G401.6 (cell line): ENCODE results near the gene LUC7L3.

ENCODE experiments used
- FAIRE-seq: peaks from 2 replicates; lab custom pipeline; 2012; peaks lifted over from hg19 to GRCh38; lab: Jason Lieb, UNC

The LUC7L3 gene

GRCh38 chr17:50685691-50686493, 33.5 kb upstream of the LUC7L3 start:
- FAIRE-seq = no peak

GRCh38 chr17:50686494-50687199, 32.8 kb upstream of the LUC7L3 start:
- no peak for FAIRE-seq

- FAIRE-seq = no peak
Observed at GRCh38 chr17:50687200-50688066, 32.0 kb upstream of the LUC7L3 start.

- no peak for FAIRE-seq
Observed at GRCh38 chr17:50688245-50688644, 31.2 kb upstream of the LUC7L3 start.

- FAIRE-seq = no peak
Observed at GRCh38 chr17:50689251-50689650, 30.2 kb upstream of the LUC7L3 start.

- no peak for FAIRE-seq
Observed at GRCh38 chr17:50689956-50690886, 29.2 kb upstream of the LUC7L3 start.

DNA sequence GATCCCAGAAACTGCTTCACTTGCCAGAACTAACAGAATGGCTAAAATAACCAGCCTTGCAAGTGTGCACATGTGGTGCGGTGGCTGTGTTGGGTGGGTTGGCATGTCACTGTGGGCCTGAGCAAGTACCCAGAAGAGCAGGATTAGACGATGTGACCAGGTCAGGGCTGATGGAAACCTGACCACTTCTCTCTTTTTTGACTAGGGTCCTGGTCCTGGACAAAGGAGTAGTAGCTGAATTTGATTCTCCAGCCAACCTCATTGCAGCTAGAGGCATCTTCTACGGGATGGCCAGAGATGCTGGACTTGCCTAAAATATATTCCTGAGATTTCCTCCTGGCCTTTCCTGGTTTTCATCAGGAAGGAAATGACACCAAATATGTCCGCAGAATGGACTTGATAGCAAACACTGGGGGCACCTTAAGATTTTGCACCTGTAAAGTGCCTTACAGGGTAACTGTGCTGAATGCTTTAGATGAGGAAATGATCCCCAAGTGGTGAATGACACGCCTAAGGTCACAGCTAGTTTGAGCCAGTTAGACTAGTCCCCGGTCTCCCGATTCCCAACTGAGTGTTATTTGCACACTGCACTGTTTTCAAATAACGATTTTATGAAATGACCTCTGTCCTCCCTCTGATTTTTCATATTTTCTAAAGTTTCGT, 28.4 kb upstream of the LUC7L3 start:
- FAIRE-seq = no peak

GRCh38 chr17:50691550-50692447, 27.6 kb upstream of the LUC7L3 start:
- FAIRE-seq = no peak

DNA sequence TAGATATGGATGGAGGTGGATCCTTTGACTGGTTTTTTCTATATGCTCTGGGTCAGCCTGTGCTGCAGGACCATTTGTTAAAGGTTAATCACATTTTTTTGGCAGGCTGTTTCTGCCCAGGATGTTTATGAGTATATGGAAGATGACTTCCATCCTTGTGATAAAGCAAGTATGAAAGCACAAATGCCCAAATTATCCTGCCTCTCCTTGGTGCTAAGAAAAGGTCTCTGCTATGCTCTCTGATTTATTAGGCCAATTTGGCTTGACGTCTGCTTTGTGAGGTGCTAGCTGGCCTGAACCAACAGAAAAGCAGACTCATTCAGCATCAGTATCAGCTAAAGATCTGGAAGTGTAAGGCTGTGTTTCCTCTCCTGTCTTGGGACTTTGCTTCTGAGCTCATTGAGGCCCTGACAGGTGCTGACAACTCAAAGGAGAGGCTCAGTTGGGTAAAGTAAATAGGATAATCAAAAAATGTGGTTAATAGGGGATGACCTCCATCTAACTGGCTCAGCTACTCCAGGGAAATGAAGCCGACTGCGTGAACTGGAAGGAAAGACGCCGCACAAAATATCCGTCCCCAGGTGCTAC, 26.9 kb upstream of the LUC7L3 start:
- FAIRE-seq = no peak

GRCh38 chr17:50693036-50693682, 26.2 kb upstream of the LUC7L3 start:
- FAIRE-seq = no peak

DNA sequence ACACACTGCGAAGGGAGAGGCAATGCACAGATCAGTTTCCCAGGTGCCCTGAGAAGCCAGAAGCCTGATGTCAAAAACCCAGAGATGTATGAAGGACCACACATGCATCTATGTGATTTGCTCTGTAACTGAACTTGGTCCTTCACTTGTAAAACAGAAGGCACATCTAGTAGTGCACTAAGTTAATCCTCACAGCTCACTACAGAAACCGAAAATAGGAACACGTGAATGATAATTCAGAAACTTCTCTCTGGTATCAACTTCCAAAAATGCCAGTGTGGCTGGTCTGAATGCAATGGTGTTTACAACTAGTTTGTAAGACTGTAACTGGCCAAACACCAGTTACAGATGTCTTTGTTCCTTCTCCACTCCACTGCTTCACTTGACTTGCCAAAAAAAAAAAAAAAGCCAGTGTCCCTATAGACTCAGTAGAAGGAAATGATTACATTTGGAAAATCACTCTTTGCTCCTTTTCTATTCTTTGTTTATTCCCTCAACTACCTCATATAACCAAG, 23.0 kb upstream of the LUC7L3 start:
- FAIRE-seq = no peak

GRCh38 chr17:50697062-50697461, 22.3 kb upstream of the LUC7L3 start:
- FAIRE-seq = no peak

DNA sequence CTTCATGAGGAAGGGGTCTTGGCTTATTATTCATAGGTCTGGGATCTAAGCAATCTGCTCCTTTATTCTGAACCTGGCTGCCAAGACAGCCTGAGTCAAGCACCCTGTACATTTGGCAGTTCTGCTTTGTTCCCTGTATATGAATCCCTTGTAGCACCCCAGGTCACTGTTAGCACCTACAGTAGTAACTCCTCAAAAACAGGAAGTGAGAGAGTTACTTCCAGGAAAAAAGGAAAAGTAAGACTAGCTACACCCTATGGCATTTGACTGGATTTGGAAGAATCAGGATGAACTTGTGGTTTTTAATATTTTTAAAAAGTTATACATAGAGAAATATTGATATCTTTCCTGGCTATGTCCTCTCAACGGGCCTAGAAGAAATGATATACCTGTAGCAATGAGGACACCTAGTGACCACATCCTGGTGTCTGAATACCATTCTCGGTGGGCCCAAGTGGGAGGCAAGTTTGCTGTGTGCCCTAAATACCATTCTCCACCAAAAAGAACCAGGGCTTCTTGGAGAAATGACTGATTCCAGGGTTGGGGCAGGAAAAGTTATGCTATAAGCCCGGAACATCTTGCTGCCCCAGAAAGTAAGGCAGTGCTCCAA, 21.6 kb upstream of the LUC7L3 start:
- FAIRE-seq = no peak

DNA sequence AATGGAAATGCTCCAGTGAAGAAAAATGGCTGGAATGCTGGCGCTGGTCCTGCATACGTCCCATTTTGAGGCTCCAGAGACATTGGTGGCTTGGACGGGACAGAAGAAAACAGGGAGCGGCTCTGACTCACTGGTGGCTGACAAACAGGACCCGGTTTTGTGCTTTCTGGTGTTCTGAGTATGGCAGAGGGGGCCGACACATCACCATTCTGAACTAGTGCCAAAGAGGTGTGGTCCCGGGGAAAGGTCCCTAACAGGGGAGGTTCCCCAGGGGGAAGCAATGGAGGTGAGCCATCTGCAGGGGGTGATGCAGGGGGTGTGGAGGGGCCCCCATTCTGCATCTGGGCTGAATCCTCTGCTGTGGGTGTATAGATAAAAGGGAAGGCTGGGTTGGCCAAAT, 20.0 kb upstream of the LUC7L3 start:
- no peak for FAIRE-seq

GRCh38 chr17:50703162-50703561, 16.2 kb upstream of the LUC7L3 start:
- no peak for FAIRE-seq

GRCh38 chr17:50707289-50708049, 11.9 kb upstream of the LUC7L3 start, which contains the start of gene ANKRD40:
Gene ANKRD40 (minus strand): TSS chr17:50707914. CDS start chr17:50707654, 260 bp downstream.
- FAIRE-seq = no peak
